Upper lobe of right lung (tissue), 1 donor: ENCODE data around the gene MEN1. TPM values are rescaled to one million over a fixed set of nuclear protein-coding genes. Genes with fewer than 3 reads are reported as not detected.

ENCODE experiments used
- ATAC-seq: fragments of 200-7000 bp; cut with Tn5 transposase; one replicate; pipeline ENCODE4 v1.9.1; 2020; ENCODE audit warnings: mild to moderate bottlenecking, moderate library complexity
- DNase-seq: peaks from one replicate; pipeline ENCODE4 v3.0.0-alpha.2; 2020
- H3K27ac ChIP-seq: fragments of 200-600 bp; one replicate; pipeline ENCODE4 v1.8.0; 2022
- H3K27me3 ChIP-seq: fragments of 200-600 bp; one replicate; pipeline ENCODE4 v1.8.0; 2022; ENCODE audit warnings: mild to moderate bottlenecking
- H3K36me3 ChIP-seq: fragments of 200-600 bp; one replicate; pipeline ENCODE4 v1.8.0; 2022
- H3K4me1 ChIP-seq: fragments of 200-600 bp; one replicate; pipeline ENCODE4 v1.8.0; 2022
- H3K4me3 ChIP-seq: fragments of 200-600 bp; one replicate; pipeline ENCODE4 v1.8.0; 2022; ENCODE audit warnings: mild to moderate bottlenecking
- H3K9me3 ChIP-seq: fragments of 200-600 bp; one replicate; pipeline ENCODE4 v1.8.0; 2022
- intact Hi-C: fragments of 100-400 bp; cut with DNase I; formaldehyde crosslinking; loops from one replicate; pipeline ENCODE4 v1.11.0; 2022
- total RNA-seq: library from RNA; stranded (reverse); fragmentation: NEBNext Ultra II Directional; extraction: Animal tissue kit (Norgen Biotek cat#: 25700); gene quantifications from one replicate; pipeline ENCODE4 v1.2.1, GENCODE V29; 2021
- TF ChIP-seq, protein P1 (sequence below): fragments of 200-600 bp; IDR thresholded peaks from one replicate; pipeline ENCODE4 v1.8.0; 2022; ENCODE audit warnings: antibody characterized with exemption
- donor health status: DM: no; HTN: yes; CAD: no; lungs with severe emphysema.

The MEN1 gene
- total RNA-seq, 1 donor from 2014 or later, result 22.5 TPM

GRCh38 chr11:64777449-64778222 is 32.7 kb downstream of the MEN1 start:
- no peaks in the 10 kb centered on the region for H3K27me3 ChIP-seq
- TF ChIP-seq, protein P1, sequence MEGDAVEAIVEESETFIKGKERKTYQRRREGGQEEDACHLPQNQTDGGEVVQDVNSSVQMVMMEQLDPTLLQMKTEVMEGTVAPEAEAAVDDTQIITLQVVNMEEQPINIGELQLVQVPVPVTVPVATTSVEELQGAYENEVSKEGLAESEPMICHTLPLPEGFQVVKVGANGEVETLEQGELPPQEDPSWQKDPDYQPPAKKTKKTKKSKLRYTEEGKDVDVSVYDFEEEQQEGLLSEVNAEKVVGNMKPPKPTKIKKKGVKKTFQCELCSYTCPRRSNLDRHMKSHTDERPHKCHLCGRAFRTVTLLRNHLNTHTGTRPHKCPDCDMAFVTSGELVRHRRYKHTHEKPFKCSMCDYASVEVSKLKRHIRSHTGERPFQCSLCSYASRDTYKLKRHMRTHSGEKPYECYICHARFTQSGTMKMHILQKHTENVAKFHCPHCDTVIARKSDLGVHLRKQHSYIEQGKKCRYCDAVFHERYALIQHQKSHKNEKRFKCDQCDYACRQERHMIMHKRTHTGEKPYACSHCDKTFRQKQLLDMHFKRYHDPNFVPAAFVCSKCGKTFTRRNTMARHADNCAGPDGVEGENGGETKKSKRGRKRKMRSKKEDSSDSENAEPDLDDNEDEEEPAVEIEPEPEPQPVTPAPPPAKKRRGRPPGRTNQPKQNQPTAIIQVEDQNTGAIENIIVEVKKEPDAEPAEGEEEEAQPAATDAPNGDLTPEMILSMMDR, result no peak
- peak overlapping the region; percentile 98 for H3K27ac ChIP-seq
- H3K4me1 ChIP-seq, result peaks cover 38% of the 10 kb centered on the region
- intact Hi-C loops, result no loop called here
- DNase-seq (peak; percentile 92), ATAC-seq (peak; percentile 56)
- H3K36me3 ChIP-seq, result peaks cover 43% of the 10 kb centered on the region
- H3K4me3 ChIP-seq, result peak overlapping the region; percentile 82
- H3K9me3 ChIP-seq, result no peaks in the 10 kb centered on the region

DNA sequence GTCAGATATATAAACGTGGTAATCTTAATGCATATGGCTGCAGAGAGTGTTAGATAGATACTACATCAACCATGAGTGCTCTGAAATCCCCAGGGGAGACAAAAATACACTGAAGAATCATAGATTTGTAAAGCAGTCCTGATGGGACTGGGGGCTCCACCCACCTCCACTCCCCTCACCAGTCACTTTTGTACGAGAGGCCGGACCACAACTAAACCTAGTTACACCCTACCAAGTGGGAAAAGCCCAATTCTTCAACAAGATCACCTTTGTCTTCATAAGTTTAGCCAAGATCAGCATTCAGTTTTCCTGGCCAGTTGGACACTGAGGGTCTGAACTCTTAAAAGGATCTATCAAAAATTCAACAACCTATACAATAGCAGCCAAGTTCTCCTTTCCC is 33.5 kb downstream of the MEN1 start:
- H3K36me3 ChIP-seq, result peaks cover 51% of the 10 kb centered on the region
- no peak for DNase-seq
- intact Hi-C loops, result no loop called here
- no peaks in the 10 kb centered on the region for H3K27me3 ChIP-seq
- H3K27ac ChIP-seq, result peak overlapping the region; percentile 34
- H3K4me3 ChIP-seq, result peak overlapping the region; percentile 76
- TF ChIP-seq, protein P1, result no peak
- no peaks in the 10 kb centered on the region for H3K9me3 ChIP-seq
- peaks cover 46% of the 10 kb centered on the region for H3K4me1 ChIP-seq
- ATAC-seq, result no peak

- Histone ChIP-seq H3K4me1 (peaks cover 50% of the 10 kb centered on the region), H3K36me3 (peaks cover 55% of the 10 kb centered on the region), H3K9me3 (no peaks in the 10 kb centered on the region), H3K27ac (no peak overlapping the region), H3K27me3 (no peaks in the 10 kb centered on the region), H3K4me3 (peak overlapping the region; percentile 76)
- TF ChIP-seq, protein P1, result no peak
- ATAC-seq (no peak), DNase-seq (no peak)
- intact Hi-C loops, result no loop called here
Measured at GRCh38 chr11:64776425-64776824, 33.9 kb downstream of the MEN1 start.

GRCh38 chr11:64774144-64774543 is 36.2 kb downstream of the MEN1 start:
- H3K9me3 ChIP-seq, result no peaks in the 10 kb centered on the region

GRCh38 chr11:64772303-64773018 is 37.9 kb downstream of the MEN1 start:
- no peak for ATAC-seq
- no peak overlapping the region for H3K4me3 ChIP-seq
- H3K9me3 ChIP-seq, result no peaks in the 10 kb centered on the region
- H3K36me3 ChIP-seq, result peaks cover 95% of the 10 kb centered on the region
- peak overlapping the region; percentile 24 for H3K27ac ChIP-seq
- no peaks in the 10 kb centered on the region for H3K27me3 ChIP-seq
- no peak for DNase-seq
- peaks cover 45% of the 10 kb centered on the region for H3K4me1 ChIP-seq
- TF ChIP-seq, protein P1, result no peak
- intact Hi-C loops, result no loop called here

More at GRCh38 chr11:64774144-64774543, 36.2 kb downstream of the MEN1 start:
- ATAC-seq, result no peak
- H3K4me3 ChIP-seq, result no peak overlapping the region
- peaks cover 45% of the 10 kb centered on the region for H3K4me1 ChIP-seq
- no peak overlapping the region for H3K27ac ChIP-seq
- no peak for DNase-seq
- TF ChIP-seq, protein P1, result no peak
- intact Hi-C loops, result no loop called here
- peaks cover 78% of the 10 kb centered on the region for H3K36me3 ChIP-seq
- no peaks in the 10 kb centered on the region for H3K27me3 ChIP-seq
